ENCODE measurements around the gene DICER1.
A peak's percentile ranks its signal among the peaks of the same experiment; 100 is the strongest.

DICER1 gene

GRCh38 chr14:95125221-95125620, 32.1 kb downstream of the DICER1 start:
- peak; percentile 38 for DNase-seq
- Histone ChIP-seq H3K79me2 (ENCODE audit: control insufficient read depth, insufficient read depth, low read length) (peaks cover 2% of the 10 kb centered on the region), H2BK15ac (replicated peaks; ENCODE audit: low read depth) (no peak overlapping the region), H3K4me2 (ENCODE audit: low read length) (no peak overlapping the region), H3K4me1 (ENCODE audit: control insufficient read depth, low read depth, low read length) (no peaks in the 10 kb centered on the region), H3K4ac (ENCODE audit: low read depth, low read length) (no peak overlapping the region), H4K5ac (ENCODE audit: low read length) (no peak overlapping the region), H3K79me1 (ENCODE audit: low read length) (peaks cover 4% of the 10 kb centered on the region), H2BK120ac (ENCODE audit: low read depth, low read length) (no peak overlapping the region), H3K23ac (ENCODE audit: low read length) (no peak overlapping the region), H2BK5ac (ENCODE audit: low read length) (no peak overlapping the region), H3K4me3 (ENCODE audit: low read length) (no peak overlapping the region), H3K27me3 (ENCODE audit: insufficient read depth, low read length, poor library complexity) (no peaks in the 10 kb centered on the region), H2AK5ac (ENCODE audit: low read length) (no peak overlapping the region), H3K36me3 (ENCODE audit: control insufficient read depth, insufficient read depth, low read length) (peaks cover 1% of the 10 kb centered on the region), H3K56ac (ENCODE audit: low read length) (no peak overlapping the region), H3K9ac (ENCODE audit: low read length) (no peak overlapping the region), H3K27ac (ENCODE audit: low read depth, low read length) (peak overlapping the region; percentile 27), H3K18ac (ENCODE audit: low read length) (no peak overlapping the region), H4K8ac (ENCODE audit: low read depth, low read length) (no peak overlapping the region)
- WGBS (ENCODE audit: extremely low coverage, insufficient coverage, low lambda C conversion rate): no CpG with 5 or more reads among the region's 3 CpGs

- no peak overlapping the region for H3K4ac ChIP-seq (ENCODE audit: low read depth, low read length)
- H3K4me2 ChIP-seq (ENCODE audit: low read length): no peak overlapping the region
- H3K4me1 ChIP-seq (ENCODE audit: control insufficient read depth, low read depth, low read length): no peaks in the 10 kb centered on the region
- peak overlapping the region; percentile 28 for H4K8ac ChIP-seq (ENCODE audit: low read depth, low read length)
- no peak overlapping the region for H3K9ac ChIP-seq (ENCODE audit: low read length)
- no peak overlapping the region for H4K5ac ChIP-seq (ENCODE audit: low read length)
- H3K79me1 ChIP-seq (ENCODE audit: low read length): peaks cover 4% of the 10 kb centered on the region
- no peaks in the 10 kb centered on the region for H3K27me3 ChIP-seq (ENCODE audit: insufficient read depth, low read length, poor library complexity)
- no peak for DNase-seq
- H2BK15ac ChIP-seq (replicated peaks; ENCODE audit: low read depth): no peak overlapping the region
- no peak overlapping the region for H3K4me3 ChIP-seq (ENCODE audit: low read length)
- no peak overlapping the region for H2BK120ac ChIP-seq (ENCODE audit: low read depth, low read length)
- no peak overlapping the region for H3K23ac ChIP-seq (ENCODE audit: low read length)
- H3K79me2 ChIP-seq (ENCODE audit: control insufficient read depth, insufficient read depth, low read length): peaks cover 2% of the 10 kb centered on the region
- peaks cover 1% of the 10 kb centered on the region for H3K36me3 ChIP-seq (ENCODE audit: control insufficient read depth, insufficient read depth, low read length)
- no peak overlapping the region for H3K27ac ChIP-seq (ENCODE audit: low read depth, low read length)
- no peak overlapping the region for H2AK5ac ChIP-seq (ENCODE audit: low read length)
- no peak overlapping the region for H3K56ac ChIP-seq (ENCODE audit: low read length)
- H2BK5ac ChIP-seq (ENCODE audit: low read length): no peak overlapping the region
- WGBS (ENCODE audit: extremely low coverage, insufficient coverage, low lambda C conversion rate): 100% methylated on average over 2 of the region's 9 CpGs
- no peak overlapping the region for H3K18ac ChIP-seq (ENCODE audit: low read length)
These were observed 33.3 kb downstream of the DICER1 start for GRCh38 chr14:95123891-95124579.

DNA sequence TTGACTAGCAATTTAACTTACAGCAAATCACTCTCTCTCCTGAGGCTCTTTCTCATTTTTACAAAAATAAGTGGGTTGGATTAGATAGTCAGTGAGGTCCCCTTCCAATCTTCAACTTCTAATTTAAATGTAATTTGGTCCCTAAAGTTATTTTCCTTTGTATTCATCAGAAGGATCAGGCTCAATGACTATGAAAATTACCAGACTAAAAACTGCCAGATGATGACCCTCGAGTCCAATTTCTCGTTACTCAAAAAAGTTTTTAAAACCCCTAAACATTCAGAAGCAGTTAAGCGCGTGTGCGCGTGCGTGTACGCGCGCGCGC, 34.7 kb downstream of the DICER1 start:
- Histone ChIP-seq H4K5ac (ENCODE audit: low read length) (no peak overlapping the region), H3K4me1 (ENCODE audit: control insufficient read depth, low read depth, low read length) (peaks cover 2% of the 10 kb centered on the region), H3K79me1 (ENCODE audit: low read length) (peaks cover 4% of the 10 kb centered on the region), H3K36me3 (ENCODE audit: control insufficient read depth, insufficient read depth, low read length) (peaks cover 1% of the 10 kb centered on the region), H3K9ac (ENCODE audit: low read length) (no peak overlapping the region), H3K4me3 (ENCODE audit: low read length) (no peak overlapping the region), H3K4me2 (ENCODE audit: low read length) (no peak overlapping the region), H3K79me2 (ENCODE audit: control insufficient read depth, insufficient read depth, low read length) (peaks cover 2% of the 10 kb centered on the region), H3K18ac (ENCODE audit: low read length) (no peak overlapping the region), H2AK5ac (ENCODE audit: low read length) (no peak overlapping the region), H3K27me3 (ENCODE audit: insufficient read depth, low read length, poor library complexity) (no peaks in the 10 kb centered on the region), H3K23ac (ENCODE audit: low read length) (no peak overlapping the region), H4K8ac (ENCODE audit: low read depth, low read length) (no peak overlapping the region), H3K27ac (ENCODE audit: low read depth, low read length) (no peak overlapping the region), H3K56ac (ENCODE audit: low read length) (no peak overlapping the region), H3K4ac (ENCODE audit: low read depth, low read length) (no peak overlapping the region), H2BK5ac (ENCODE audit: low read length) (no peak overlapping the region), H2BK15ac (replicated peaks; ENCODE audit: low read depth) (no peak overlapping the region), H2BK120ac (ENCODE audit: low read depth, low read length) (no peak overlapping the region)
- no peak for DNase-seq
- no CpG with 5 or more reads among the region's 12 CpGs for WGBS (ENCODE audit: extremely low coverage, insufficient coverage, low lambda C conversion rate)

- H3K4me3 ChIP-seq (ENCODE audit: low read length): no peak overlapping the region
- H3K56ac ChIP-seq (ENCODE audit: low read length): no peak overlapping the region
- no peak overlapping the region for H3K9ac ChIP-seq (ENCODE audit: low read length)
- no peak overlapping the region for H3K4ac ChIP-seq (ENCODE audit: low read depth, low read length)
- no peak overlapping the region for H2AK5ac ChIP-seq (ENCODE audit: low read length)
- H2BK15ac ChIP-seq (replicated peaks; ENCODE audit: low read depth): no peak overlapping the region
- H3K27me3 ChIP-seq (ENCODE audit: insufficient read depth, low read length, poor library complexity): no peaks in the 10 kb centered on the region
- no peak overlapping the region for H3K18ac ChIP-seq (ENCODE audit: low read length)
- no peak overlapping the region for H4K5ac ChIP-seq (ENCODE audit: low read length)
- no peak overlapping the region for H3K27ac ChIP-seq (ENCODE audit: low read depth, low read length)
- H2BK5ac ChIP-seq (ENCODE audit: low read length): no peak overlapping the region
- peaks cover 2% of the 10 kb centered on the region for H3K79me2 ChIP-seq (ENCODE audit: control insufficient read depth, insufficient read depth, low read length)
- H3K36me3 ChIP-seq (ENCODE audit: control insufficient read depth, insufficient read depth, low read length): peaks cover 1% of the 10 kb centered on the region
- no peak for DNase-seq
- no peak overlapping the region for H4K8ac ChIP-seq (ENCODE audit: low read depth, low read length)
- H3K4me2 ChIP-seq (ENCODE audit: low read length): no peak overlapping the region
- H2BK120ac ChIP-seq (ENCODE audit: low read depth, low read length): no peak overlapping the region
- peaks cover 3% of the 10 kb centered on the region for H3K79me1 ChIP-seq (ENCODE audit: low read length)
- no CpG with 5 or more reads among the region's 6 CpGs for WGBS (ENCODE audit: extremely low coverage, insufficient coverage, low lambda C conversion rate)
- peaks cover 2% of the 10 kb centered on the region for H3K4me1 ChIP-seq (ENCODE audit: control insufficient read depth, low read depth, low read length)
- H3K23ac ChIP-seq (ENCODE audit: low read length): no peak overlapping the region
These were observed 35.3 kb downstream of the DICER1 start for GRCh38 chr14:95121911-95122620.

- H3K18ac ChIP-seq (ENCODE audit: low read length): no peak overlapping the region
- no peak overlapping the region for H3K4me2 ChIP-seq (ENCODE audit: low read length)
- no peak overlapping the region for H4K5ac ChIP-seq (ENCODE audit: low read length)
- no peak overlapping the region for H3K4ac ChIP-seq (ENCODE audit: low read depth, low read length)
- no peak overlapping the region for H2BK5ac ChIP-seq (ENCODE audit: low read length)
- H3K23ac ChIP-seq (ENCODE audit: low read length): no peak overlapping the region
- no peak for DNase-seq
- no peak overlapping the region for H3K9ac ChIP-seq (ENCODE audit: low read length)
- no CpG with 5 or more reads among the region's 1 CpG for WGBS (ENCODE audit: extremely low coverage, insufficient coverage, low lambda C conversion rate)
- peaks cover 3% of the 10 kb centered on the region for H3K79me1 ChIP-seq (ENCODE audit: low read length)
- H4K8ac ChIP-seq (ENCODE audit: low read depth, low read length): no peak overlapping the region
- H3K4me3 ChIP-seq (ENCODE audit: low read length): no peak overlapping the region
- peaks cover 2% of the 10 kb centered on the region for H3K79me2 ChIP-seq (ENCODE audit: control insufficient read depth, insufficient read depth, low read length)
- H2BK15ac ChIP-seq (replicated peaks; ENCODE audit: low read depth): no peak overlapping the region
- peaks cover 3% of the 10 kb centered on the region for H3K36me3 ChIP-seq (ENCODE audit: control insufficient read depth, insufficient read depth, low read length)
- no peak overlapping the region for H2AK5ac ChIP-seq (ENCODE audit: low read length)
- no peak overlapping the region for H3K27ac ChIP-seq (ENCODE audit: low read depth, low read length)
- no peak overlapping the region for H3K56ac ChIP-seq (ENCODE audit: low read length)
- H3K27me3 ChIP-seq (ENCODE audit: insufficient read depth, low read length, poor library complexity): no peaks in the 10 kb centered on the region
- no peak overlapping the region for H2BK120ac ChIP-seq (ENCODE audit: low read depth, low read length)
- H3K4me1 ChIP-seq (ENCODE audit: control insufficient read depth, low read depth, low read length): peaks cover 2% of the 10 kb centered on the region
These were observed 38.0 kb downstream of the DICER1 start for GRCh38 chr14:95119336-95119735.
